Cardiac septum (tissue), 1 donor: ENCODE measurements around the gene MRPL17. TPM values are rescaled to one million over a fixed set of nuclear protein-coding genes. Genes with fewer than 3 reads are reported as not detected.
A peak's percentile ranks its signal among the peaks of the same experiment; 100 is the strongest.

ENCODE experiments used
- DNase-seq: peaks from one replicate; pipeline ENCODE4 v3.0.0-alpha.2; 2020; ENCODE audit warnings: low spot score
- intact Hi-C: fragments of 100-400 bp; cut with DNase I; formaldehyde crosslinking; loops from one replicate; pipeline ENCODE4 v1.14.0; 2022
- total RNA-seq: library from RNA; stranded (reverse); fragmentation: NEBNext Ultra II Directional; extraction: Animal tissue kit (Norgen Biotek cat#: 25700); gene quantifications from one replicate; pipeline ENCODE4 v1.2.1, GENCODE V29; 2021
- donor health status: DM: no; HTN: no; CAD: no.

Gene MRPL17
- total RNA-seq, 1 donor from 2014 or later, result 39.5 TPM

- no peak for DNase-seq
- intact Hi-C loops, result no loop called here
Observed at GRCh38 chr11:6656936-6657335, 26.2 kb downstream of the MRPL17 start.

DNA sequence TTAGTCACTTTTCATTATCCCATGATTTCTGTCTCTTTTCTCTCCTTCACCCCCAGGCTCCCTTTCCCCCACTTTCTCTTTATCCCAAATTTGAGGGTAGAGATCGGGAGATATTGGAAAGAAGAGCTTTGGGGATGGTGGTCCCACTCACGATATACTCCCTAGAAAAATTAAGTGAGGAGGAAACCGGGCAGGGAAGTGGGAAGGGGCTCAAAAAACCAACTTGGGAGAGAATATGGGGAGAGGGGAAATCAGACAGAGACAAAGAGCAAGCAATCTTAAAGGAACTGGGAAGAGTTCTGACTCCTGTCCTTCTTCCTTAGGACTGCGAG is 26.6 kb downstream of the MRPL17 start:
- intact Hi-C loops, result no loop called here
- DNase-seq, result no peak

DNA sequence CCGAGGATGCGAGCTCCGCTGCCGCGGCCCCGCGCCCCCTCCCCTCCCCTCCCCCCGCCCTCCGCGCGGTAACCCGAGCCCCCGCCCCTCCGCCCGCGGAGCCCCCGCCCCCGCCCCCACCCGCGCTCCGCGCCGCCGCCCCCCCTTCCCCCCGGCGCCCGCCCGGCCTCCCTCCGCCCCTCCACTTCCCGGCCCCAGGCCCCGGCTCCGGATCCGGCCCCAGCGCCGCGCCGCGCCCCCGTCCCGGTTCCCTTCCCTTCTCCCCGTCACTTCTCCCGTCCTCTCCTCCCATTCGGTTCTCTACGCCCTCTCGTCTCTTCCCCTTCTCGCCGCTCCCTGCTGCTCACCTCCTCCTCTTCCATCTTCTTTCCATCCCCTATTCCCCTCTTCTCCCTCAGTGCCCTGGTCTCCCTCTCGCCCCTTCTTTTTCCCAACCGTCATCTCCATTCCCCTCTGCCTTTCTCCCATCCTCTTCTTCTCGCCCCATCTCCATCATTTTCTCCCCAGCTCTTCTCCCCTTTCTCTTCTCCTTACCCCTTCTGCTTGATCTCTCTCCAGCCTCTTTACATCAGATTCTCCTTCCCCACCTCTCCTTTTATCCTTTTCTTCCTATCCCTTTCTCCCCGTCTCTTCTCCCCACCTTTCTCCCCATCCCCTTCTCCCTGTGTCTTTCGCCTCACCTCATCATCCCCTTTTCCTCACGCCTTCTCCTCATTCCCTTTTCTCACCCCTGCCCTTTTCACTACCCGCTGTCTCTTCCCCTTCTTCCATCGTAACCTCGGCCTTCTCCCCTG is 27.2 kb downstream of the MRPL17 start, which contains the start of gene DCHS1:
Gene DCHS1 (minus strand): TSS at position 20 of the 794 bp plus-strand sequence. CDS start 14,196 bp downstream, outside the sequence.
- DNase-seq, result no peak
- intact Hi-C loops, result no loop called here

- no peak for DNase-seq
- intact Hi-C loops, result no loop called here
Observed at GRCh38 chr11:6655020-6655789, 27.9 kb downstream of the MRPL17 start.

DNA sequence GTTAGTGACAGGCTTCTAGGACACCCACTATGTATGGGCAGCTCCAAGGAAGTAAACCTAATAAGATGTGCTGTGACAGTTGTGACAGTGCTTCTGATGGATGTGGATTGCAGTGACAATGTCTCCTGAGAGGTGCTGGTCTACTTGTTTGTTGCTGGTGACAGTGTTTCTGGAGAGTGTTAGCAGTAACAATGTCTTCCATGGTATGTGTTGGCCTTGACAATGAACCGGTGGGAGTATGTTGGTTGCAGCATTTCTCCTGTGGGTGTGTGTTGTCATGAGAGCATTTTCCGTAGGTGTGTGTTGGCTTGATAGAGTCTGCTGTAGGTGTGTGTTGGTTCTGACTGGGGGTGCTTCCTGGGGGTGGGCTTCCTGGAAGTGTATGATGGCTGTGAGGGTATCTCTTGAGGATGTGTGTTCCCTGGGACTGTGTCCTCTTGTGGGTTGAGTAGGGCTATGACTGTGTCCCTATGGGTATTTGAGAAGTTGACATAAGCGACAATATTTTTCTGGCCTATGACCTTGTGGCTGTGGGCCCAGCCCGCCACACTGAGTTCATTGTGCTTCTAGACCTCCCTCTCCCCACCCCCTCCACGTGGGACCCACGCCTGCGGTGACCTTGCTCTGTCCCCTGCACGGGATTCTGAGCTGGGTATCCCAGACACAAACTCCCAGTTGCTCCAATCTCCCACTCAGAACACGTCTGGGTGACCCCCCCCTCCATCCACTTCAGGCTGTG is 28.7 kb downstream of the MRPL17 start:
- DNase-seq, result no peak
- intact Hi-C loops, result no loop called here

- intact Hi-C loops, result no loop called here
- no peak for DNase-seq
Observed at GRCh38 chr11:6653656-6654055, 29.5 kb downstream of the MRPL17 start.

DNA sequence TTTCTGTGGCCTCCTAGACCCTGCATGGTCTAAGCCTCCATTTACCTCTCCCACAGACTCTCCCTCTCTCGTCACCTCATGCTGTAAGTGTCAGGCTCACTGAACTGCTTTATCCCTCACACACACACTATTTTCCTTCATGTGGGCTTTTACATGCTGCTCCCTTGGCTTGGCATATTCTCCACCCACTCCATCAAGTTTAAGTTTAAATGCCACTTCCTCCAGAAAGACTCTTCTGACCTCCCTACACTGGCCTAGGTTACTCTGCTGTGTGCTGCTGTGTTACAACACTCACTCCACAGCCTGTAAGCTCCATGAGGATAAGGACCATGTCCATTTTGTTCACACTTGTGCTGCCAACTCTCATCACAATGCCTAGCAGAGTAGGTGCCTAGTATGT is 30.0 kb downstream of the MRPL17 start:
- DNase-seq, result no peak
- intact Hi-C loops, result no loop called here

GRCh38 chr11:6652182-6652581 is 31.0 kb downstream of the MRPL17 start:
- no peak for DNase-seq
- intact Hi-C loops, result no loop called here

GRCh38 chr11:6650980-6651379 is 32.2 kb downstream of the MRPL17 start:
- DNase-seq, result no peak
- intact Hi-C loops, result no loop called here

DNA sequence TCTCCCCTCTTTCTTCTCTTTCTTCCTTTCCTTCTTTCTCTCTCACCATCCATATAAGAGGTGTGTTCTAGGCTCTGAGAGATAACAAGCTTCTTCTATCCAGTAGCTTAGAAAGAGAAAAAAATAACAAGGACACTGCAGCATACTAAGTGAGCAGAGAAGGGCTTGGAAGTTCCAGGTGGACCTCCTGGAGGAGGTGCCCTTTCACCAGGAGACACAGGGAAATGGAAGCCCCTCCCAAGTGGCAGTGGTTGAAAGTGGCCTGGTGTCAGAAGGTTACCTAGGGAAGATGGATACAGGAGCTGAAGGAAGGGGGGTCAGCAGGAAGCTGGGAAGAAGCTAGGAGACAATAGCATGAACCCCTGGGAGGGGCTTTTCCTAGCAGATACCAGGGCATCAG is 33.0 kb downstream of the MRPL17 start:
- no peak for DNase-seq
- intact Hi-C loops, result no loop called here

DNA sequence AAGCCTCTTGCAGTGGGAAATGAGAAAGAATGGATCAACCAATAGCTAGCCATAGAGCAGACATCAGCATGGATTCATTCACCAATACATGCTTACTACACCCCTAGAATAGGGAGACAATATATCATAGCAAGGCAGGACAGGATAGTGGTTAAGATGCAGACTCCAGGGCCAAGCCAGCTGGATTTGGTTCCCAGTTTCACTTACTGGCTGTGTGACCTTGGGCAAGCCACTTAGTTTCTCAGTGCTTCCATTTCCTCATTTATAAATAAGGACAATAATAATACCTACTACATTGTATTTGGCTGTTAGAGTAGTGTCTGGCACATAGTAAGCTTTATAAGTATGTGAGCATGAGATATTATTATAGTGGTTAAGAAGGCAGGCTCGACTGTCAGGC is 34.6 kb downstream of the MRPL17 start:
- intact Hi-C loops, result no loop called here
- DNase-seq, result no peak

DNA sequence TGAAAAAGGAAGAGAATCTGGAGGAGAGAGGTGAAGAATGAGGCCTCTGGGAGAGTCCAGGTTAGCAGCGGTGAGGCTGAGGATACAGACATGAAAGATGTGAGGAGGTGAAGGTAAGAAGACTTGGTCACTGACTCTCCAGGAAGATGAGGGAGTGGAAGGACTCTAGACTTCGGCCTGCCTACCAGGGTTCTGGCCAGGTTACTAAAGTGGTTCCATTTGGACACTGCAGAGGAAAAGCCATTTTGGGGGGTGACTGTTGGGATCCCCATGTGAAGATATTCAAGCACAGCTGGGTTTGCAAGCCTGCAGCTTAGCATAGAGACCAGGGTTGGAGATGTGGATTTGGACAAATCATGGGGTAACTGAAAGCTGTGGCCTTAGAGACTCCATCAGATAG is 35.3 kb downstream of the MRPL17 start:
- intact Hi-C loops, result no loop called here
- no peak for DNase-seq

DNA sequence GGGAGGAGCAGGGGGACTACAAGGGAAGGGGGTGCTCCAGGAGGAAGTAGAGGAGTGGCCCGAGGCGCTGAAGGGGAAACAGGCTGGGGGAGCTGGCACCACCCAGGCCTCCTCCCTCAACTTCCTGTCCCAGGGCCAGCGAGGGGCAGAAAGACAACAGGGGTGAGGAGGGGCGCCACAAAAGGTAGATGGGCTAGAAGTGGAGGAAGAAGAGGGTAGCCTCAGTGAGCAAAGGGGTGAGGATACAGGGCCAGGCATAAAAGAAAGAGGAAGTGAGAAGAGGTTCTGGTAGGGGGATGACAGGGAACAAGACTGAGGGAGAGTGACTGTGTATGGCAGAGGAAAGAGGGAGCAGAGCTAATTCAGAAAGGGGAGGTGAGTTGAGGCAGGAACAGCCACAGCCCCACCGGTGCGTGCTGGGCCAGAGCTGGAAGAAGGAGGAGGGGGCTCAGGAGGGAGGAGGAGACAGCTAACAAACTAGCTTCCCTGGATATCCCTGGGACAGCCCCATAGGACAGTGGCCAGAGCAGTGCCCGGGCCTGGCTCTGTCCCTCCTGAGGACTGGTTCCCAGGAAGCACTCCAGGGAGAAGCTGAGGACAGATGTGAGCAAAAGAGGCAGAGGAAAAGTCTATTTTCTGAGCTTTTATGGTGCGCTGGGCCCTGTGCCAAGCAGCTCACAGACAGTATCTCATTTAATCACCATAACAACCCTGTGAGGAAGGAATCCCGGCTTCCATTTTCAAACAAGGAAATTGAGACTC is 36.0 kb downstream of the MRPL17 start:
- intact Hi-C loops, result no loop called here
- peak; percentile 72 for DNase-seq

GRCh38 chr11:6646576-6646917 is 36.6 kb downstream of the MRPL17 start:
- intact Hi-C loops, result no loop called here
- DNase-seq, result no peak

DNA sequence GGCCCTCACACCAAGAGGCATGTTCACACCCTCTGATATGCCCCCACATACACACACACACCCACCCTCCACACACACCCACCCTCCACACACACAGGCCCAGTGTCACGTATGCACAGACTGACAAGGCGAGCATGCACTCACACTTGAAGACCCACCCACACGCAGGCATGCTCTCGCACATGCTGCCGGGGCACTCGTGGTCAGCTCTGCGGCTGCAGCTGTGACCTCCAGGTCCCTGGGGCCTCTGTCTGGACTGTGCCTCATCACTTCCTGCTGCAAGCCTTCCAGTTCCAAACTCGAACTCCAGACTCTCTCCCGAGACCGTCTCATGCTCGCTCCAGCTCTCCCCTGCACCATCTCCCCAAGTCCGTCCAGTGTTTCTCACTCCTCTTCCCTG is 37.1 kb downstream of the MRPL17 start:
- intact Hi-C loops, result no loop called here
- DNase-seq, result peak; percentile 58

GRCh38 chr11:6642957-6643356 is 40.2 kb downstream of the MRPL17 start:
- intact Hi-C loops, result no loop called here
- no peak for DNase-seq

GRCh38 chr11:6640985-6641701 is 42.0 kb downstream of the MRPL17 start:
- DNase-seq, result no peak
- intact Hi-C loops, result no loop called here

GRCh38 chr11:6640036-6640984 is 42.8 kb downstream of the MRPL17 start:
- no peak for DNase-seq
- intact Hi-C loops, result no loop called here
